OCI-M1 (cell line): ENCODE measurements around the gene GEMIN7.

Source experiments
- DNase-seq: peaks from one replicate; lab custom pipeline; 2025; lab: John Stamatoyannopoulos, UW

The GEMIN7 gene

DNA sequence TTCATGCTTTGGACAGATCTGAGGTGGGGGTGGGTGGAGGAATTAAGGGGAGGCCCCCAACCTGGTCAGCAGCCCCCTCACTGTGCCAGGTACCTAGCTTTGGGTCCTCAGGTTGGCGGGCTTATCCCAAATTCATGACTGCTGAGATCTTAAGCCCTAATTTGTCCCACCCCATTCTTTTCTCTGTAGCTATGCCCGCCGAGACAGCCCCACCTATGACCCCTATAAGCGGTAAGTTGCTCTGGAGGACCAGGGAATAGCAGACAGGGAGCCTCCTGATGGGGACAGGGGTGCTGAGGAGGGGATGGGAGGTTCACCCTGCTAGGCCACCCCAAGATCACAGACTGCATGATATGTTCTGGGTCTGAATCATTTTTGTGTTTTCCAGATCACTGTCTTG, 17.1 kb upstream of the GEMIN7 start:
- no peak for DNase-seq

DNA sequence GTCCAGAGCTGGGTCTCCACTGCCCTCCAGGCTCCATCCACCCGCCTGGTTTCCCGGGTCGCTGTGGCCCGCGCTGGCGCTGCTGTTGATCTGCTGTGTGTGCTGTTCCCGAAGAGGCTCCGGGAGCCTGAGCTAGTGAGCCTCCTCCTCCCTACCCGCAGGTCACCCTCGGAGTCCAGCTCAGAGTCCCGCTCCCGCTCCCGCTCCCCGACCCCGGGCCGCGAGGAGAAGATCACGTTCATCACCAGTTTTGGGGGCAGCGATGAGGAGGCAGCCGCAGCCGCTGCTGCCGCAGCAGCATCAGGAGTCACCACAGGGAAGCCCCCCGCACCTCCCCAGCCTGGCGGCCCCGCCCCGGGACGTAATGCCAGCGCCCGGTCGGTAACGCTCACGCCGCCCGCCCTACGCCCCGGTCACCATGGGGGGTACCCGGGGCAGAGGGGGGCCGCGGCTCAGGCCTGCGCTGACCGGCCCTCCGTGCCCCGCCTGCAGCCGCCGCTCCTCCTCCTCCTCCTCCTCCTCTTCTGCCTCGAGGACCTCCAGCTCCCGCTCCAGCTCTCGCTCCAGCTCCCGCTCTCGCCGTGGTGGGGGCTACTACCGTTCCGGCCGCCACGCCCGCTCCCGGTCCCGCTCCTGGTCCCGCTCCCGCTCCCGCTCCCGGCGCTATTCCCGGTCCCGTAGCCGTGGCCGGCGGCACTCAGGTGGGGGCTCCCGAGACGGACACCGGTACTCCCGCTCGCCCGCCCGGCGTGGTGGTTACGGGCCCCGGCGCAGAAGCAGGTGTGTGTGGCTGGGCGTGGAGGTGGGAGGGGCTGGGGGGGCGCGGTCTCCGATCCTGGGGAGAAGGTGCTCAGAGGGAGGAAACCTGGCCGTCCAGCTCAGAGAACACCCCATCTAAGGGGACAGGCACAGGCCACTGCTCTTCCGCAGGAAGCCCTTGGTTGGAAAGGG, 14.9 kb upstream of the GEMIN7 start:
- DNase-seq = no peak

DNA sequence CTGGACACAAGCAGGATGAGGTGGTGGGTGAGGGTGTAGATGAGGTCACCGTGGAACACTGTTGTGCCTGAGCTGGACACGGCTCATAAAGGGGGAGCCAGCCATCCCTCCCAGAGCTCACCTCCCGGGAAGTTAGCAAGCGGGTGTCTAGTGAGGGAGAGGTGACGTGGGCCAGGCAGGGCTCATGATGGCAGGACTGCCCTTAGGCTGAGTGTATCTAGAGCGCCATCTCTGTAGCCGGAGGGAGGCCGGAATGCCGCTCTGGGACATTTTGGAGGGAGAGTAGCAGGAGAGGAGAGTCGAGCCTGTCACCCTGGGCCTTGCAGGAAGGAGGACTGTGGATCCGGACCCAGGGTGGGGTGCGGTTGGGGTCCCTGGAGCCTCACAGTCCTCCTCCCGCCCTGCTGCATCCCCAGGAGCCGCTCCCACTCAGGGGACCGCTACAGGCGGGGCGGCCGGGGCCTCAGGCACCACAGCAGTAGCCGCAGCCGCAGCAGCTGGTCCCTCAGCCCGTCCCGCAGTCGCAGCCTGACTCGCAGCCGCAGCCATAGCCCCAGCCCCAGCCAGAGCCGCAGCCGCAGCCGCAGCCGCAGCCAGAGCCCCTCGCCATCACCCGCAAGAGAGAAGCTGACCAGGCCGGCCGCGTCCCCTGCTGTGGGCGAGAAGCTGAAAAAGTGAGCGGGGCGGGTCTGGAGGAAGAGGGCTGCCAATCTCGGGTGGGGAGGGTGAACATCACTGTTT, 12.0 kb upstream of the GEMIN7 start:
- no peak for DNase-seq

DNA sequence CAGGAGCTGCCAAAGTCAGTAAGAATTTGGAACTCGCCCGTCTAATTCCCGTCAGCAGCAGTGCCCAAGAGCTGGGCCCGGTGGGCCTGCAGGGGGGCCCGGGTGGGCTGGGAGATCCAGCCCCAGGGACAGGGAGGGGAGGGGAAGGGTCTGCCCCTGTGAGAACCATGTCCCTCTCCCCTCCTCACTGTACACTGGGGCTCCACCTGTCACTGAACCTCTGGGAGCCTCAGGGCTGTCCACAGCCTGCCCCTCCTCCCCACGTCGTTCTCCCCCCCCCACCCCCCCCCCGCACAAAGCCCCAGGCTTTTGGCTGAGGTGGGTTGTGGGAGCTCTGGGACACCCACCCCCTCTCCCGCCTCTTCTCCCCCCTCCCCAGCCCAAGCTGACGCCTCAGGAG, 11.0 kb upstream of the GEMIN7 start:
- no peak for DNase-seq

DNA sequence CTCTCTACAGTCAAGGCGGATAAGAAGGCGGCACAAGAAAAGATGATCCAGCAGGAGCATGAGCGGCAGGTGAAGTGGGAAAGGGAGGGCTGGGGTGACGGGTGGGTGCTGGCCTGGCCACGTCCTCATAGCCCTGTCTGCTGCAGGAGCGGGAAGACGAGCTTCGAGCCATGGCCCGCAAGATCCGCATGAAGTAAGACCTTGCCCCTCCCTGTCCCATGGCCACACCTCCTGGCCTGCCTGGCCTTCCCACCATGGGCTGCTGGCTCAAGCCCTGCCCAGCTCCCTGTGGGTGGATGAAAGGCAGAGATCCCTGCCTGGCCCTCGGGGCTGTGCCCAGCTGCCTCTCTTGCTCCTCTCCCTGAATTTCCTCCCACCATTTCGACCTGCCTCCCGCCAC, 10.0 kb upstream of the GEMIN7 start:
- no peak for DNase-seq

DNA sequence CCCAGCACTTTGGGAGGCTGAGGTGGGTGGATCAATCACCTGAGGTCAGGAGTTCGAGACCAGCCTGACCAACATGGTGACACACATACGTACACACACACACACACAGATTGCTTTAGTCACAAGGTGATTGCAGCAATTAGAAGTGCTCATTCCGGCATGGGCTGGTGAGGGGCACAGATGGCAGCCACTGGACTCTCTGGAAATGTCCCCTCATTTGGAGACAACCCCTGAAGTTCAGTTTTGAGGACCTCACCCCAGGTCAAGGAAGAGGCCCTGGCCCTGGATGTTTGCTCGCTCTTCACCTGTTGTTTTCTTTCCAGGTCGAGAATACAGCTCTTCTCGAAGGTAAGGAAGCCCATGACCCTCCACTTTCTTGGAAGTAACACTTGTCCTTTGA, 8.8 kb upstream of the GEMIN7 start:
- DNase-seq = no peak

DNA sequence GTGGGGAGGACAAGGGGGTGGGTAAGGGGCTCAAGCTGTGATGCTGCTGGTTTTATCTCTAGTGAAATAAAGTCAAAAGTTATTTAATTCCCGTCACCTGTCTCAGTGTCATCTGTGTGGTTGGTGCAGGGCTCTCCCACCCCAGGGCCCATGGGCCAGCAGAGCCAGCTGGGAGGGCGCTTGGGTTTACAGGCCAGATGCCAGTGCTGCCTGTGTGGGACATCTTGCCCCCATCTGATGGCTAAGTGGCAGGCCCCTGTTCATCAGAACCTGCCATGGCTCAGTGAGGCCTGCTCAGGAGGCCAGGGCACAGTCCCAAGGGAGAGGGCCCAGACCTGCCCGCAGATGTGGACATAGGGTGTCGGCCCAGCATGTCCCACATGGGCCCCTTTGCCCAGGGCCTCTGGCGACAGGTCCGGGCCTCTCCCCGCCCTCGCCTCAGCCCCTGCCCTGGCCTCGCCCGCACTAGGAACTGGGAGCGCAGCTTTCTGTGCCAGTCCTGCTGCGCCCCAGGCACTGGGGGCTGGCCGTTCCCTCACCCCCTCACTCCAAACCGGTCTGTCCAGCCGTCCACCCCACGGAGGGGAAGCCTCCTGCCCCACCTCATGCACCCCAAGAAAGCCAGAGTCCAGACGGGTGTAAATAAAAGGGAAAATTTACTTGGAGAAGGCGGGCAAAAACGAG, 8.1 kb upstream of the GEMIN7 start:
- no peak for DNase-seq

DNA sequence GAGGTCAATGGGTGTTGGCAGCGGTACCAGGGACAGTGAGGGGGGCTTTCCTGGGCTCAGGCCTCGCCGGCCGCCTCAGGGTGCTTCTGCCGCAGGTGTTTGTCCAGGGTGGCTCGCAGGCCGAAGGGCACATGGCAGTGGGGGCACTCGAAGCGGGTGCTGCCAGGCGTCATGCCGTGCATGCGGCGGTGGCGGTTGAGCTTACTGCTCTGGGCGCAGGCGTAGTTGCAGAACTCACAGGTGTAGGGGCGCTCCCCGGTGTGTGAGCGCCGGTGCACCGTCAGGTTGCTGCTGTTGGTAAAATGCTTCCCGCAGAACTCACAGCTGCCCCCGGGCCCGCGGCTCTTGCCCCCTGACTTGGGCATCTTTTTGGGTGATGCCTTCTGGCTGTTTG, 7.5 kb upstream of the GEMIN7 start:
- DNase-seq = no peak

DNA sequence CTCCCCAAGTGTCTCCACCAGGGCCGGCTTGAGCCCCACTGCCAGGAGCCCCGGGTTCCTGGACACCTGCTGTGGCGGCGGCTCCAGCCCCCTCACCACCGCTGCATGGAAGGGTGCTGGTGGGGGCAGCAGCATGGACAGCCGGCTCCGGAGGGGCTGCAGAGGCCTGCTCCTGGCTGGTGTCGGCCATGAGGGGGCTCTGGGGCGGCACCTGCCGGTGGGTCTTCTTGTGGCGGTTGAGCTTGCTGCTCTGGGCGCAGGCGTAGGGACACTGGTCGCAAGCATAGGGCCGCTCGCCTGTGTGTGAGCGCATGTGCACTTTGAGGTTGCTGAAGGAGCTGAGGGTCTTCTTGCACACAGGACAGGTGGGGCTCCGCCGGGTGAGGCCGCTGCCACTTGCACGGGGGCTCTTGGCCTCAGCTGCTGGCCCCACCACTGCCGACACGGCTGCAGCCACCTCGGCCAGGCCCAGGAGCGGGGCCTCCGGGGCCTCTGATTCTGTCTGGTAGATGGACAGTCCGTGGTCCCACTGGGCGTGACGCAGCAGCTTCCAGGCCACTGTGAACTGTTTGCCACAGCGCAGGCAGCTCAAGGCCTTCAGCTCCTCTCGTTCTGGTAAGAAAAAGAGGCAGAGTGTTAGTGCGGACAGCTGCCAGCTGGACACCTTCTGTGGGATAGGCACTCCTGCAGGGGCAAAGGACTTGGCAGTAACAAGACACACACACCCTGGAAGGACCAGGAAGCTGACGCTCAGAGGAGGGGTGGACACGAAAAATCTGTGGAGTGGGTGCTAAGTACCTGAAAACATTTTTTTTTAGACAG, 6.9 kb upstream of the GEMIN7 start:
- no peak for DNase-seq

DNA sequence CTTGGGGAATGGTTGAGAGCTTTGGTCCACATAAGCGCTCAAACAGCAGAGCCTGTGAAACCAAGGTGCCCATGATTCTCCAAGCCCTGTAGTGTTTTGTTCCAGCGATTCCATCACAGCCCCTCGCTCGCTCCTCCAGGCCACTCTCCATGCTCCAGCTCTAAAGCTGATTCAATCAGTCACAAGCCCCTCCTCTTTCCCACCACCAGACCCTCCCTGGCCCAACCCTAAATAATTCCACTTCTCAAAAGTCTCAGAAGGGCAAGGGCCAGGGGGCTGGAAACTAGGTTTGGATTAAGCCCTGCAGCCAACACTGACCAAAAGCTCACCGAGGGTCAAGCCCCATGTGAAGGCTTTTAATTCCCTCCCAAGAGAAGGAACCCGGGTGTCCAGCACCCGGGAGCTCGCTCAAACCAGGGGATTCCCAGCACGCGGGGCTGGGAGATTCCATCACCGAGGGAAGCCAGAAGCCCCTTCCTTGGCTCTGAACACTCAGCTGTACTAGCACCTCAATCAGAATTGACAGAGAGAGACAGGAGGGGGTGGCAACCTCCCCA, 4.2 kb upstream of the GEMIN7 start:
- no peak for DNase-seq

DNA sequence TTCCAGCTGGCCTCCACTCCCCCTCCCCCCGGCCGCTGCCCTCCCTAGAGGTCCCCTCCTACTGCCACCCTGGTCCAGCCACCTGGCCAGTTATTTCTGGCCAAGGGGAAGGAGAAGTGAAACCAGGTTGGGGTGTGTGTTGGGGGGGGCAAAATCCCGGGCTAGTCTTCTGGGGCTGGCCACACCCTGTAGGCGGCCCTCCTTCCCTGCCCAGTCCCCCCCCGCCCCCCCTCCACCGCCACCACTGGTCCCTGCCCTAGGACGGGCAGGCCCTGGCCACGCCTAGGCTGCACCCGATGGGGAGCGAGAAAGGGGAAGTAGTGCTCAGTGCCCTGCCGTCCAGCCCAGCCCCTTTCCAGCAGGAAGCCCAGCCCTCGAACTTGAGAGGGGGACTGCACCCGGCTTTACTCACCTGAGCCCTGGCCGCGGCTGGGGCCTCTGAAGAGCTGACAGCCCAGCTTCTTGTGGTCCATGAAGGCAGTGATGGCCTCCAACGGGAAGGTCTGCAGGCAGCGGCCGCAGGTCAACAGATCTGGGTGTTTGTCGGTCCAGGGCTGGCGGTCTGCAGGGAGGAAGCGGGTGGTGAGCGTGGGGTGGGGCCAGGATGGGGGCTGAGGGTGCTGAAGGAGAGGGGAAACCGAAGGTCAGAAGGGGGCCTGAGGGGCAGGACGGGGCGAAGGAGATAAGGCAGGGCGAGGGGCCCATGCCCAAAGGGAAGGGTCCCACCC, 3.6 kb upstream of the GEMIN7 start:
- peak; percentile 97 for DNase-seq

DNA sequence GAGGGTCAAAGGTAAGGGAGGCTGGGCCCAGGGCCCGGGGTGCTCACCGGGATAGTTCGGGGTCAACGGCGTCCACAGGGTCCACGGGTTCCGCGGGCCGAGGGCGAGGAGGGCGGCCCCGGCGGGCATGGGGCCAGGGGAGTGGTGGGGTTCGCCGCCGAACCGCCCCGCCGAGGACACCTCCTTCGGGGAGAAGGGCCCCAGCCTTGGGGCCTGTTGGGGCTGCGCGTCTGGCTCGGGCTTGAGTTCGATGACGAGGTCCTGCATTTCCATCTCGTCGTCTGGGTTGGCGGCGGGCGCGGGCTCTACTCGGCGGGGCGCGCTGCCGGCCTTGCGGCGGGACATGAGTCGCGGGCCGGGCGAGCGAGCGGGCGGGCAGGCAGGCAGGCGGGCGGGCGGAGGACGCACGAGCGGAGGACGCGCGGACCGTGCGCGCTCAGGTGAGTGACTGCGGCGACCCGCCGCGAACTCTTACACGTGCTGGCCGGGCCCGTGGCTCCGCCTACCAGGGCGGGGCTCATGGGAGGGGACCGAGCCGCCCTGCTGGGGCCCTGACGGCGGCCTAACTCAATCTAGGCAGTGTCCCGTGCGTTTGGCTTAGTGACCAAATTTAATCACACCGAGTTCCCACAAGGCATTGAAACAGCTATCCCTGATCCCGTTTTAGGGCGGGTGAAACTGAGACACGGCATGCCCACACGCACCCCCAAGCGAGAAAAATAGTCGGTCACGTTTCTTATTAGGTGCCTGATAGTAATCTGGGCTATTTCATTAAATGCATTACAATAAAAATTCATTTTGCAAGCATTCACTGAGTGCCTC, 2.8 kb upstream of the GEMIN7 start, which contains the start of gene ZNF296:
TSS of gene ZNF296 (minus strand) at position 450 of the 822 bp plus-strand sequence. CDS start at position 345, 105 bp downstream.
- peak; percentile 94 for DNase-seq

DNA sequence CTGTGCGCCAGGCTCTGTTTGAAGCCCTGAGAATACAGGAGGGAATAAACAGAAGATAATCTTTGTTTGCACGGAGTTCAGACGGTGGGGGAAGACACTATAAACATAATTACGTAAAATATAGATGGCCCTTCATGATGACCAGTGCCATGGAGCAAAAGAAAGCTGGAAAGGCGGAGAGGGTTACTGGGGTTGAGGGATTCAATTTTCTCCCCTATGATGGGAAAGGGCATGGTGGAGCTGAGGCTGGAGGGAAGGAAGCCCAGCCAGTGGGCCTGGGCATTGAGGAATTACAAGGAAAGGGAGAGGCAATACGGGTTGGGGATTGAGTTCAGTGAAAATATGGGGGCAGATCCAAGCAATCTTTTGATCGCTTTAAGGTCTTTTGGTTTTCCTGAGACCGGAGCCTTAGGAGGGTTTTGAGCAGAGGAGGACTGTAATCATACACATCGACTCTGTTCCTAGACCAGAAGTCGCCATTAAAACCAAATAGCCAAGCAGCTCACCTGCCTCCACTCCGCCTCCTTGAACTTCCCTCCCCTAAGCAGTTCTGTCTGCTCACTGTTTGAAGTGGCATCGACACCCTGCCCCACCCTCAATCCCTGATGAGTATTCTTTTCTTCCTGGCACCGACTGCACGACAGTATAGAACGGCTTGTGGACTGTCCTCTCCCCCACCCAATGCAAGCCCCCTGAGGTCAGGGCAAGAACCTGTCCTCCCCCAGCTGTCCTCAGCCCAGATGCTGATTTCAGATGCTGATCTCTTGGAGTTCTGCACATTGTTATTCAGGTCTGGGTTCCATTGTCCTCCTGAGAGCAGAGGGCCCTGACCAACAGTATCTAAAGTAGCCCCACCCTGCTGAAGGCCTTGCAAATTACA, 2.0 kb upstream of the GEMIN7 start:
- DNase-seq = no peak

DNA sequence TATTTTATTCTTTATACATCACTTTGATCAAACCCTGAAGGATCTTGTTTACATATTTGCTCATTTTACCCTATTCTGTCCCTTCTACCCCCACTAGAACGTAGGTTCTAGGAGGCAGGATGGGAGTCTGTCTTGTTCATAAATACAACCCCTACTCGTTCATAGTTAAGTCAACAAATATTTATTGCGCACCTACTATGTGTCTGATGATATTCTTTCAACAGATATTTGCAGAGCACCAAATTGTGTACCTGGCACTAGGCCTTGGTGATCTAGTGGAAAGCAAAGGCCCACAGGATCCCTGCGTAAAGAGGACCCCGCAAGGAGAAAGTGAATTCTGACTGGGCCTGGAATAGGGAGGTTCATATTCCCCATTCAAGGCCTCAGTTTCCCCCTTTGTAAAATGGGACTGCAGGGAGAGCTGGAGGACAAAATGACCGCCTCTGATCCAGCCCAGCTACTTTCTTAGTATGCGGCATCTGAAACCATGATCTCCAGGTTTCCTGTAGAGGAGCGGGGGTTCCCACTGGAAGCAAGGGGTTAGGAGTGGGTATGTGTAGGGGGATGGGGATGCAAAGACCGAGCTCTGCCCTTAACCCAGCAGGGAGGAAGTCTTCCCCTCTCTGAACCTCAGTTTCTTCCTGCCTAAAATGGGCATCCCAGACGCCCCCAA, 534 bp upstream of the GEMIN7 start:
- no peak for DNase-seq

DNA sequence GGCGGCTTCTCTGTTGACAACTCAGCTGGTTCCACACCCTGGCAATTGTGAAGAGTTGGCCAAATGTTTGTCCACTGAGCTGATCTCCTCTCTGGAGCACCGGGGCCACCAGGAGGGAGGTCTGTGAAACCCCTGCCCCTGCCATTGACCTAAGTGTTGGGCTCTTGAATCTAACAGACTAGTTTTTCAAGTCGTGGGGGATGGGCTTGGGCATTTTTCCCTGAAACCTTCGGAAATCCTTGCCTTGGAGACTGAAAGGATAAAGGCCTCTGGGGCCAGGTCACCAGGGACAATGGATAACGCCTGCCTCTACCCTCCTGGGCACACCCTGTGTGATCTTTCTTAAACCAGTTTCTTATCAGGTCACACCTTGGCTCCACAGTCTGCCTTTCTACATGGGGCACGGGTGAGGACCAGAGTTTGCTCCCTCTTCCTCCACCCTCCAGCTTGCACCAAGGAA, 881 bp downstream of the GEMIN7 start:
- DNase-seq = no peak

DNA sequence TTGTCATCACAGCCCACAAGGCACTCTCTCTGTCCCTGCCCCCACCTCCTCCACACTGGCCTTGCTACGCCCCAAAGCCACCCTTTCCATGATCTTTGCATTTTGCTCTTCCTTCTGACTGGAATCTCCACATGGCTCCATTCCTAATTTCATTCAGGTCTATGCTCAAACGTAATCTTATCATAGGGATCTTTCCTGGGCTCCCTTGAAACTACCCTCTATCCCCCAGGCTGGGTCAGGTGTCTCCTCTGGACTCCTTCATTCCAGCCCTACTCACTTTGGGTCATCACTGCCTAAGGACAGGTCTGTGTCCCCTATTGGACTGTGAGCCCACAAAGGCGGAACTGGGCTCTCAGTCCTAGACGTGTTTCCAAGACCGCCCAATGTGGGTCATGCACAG, 3.1 kb downstream of the GEMIN7 start:
- no peak for DNase-seq

DNA sequence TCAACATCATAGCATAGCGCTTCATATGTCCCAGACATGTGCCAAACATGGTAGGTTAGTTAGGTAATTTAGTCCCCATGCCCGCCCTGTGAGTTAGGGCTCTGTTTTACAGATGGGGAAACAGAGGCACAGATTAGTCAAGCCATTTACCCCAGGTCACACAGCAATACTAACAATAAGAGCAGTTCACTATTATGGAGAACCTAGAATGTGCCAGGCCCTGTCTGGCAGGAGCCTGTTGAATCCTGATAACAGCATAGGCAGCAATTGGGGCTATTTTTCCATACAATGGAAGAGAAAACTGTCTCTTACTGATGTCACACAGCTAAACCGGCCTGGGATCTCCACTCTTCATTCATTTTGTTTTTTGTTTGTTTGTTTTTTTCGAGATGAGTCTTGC, 7.4 kb downstream of the GEMIN7 start:
- no peak for DNase-seq

DNA sequence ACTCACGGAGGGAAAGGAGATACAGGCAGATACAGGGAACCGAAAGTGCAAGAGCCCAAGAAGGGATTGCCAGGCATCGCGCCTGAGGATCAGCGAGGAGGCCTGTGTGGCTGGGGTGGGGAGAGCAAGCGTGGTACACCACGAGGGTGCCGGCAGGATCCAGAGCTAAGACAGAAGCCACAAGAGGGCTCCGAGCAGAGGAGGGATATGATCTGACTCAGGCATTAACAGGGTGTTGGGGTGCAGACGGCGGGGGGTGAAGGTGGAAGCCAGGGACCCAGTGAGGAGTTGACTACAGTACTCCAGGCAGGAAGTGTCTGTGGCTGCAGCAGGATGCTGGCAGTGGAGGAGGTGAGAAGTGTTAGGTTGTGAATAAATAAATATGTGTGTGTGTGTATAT, 8.5 kb downstream of the GEMIN7 start:
- DNase-seq = no peak
